Measurements from ENCODE around the gene SPATA31E1.
"Not testable (repeated sequence)": the region's sequence is repeated elsewhere in the genome, so short reads cannot be mapped to it uniquely, and the experiment has no call there.

The SPATA31E1 gene

GRCh38 chr9:87849144-87849758, 33.4 kb upstream of the SPATA31E1 start:
- no peak for TF ChIP-seq CTCF (IDR thresholded peaks at IDR 0.05; ENCODE audit: insufficient read depth, missing control alignments)
- FAIRE-seq (no peak), DNase-seq (ENCODE audit: insufficient read length, low spot score) (no peak)

GRCh38 chr9:87850391-87850790, 32.3 kb upstream of the SPATA31E1 start:
- DNase-seq (ENCODE audit: insufficient read length, low spot score) (no peak), FAIRE-seq (no peak)
- TF ChIP-seq CTCF (IDR thresholded peaks at IDR 0.05; ENCODE audit: insufficient read depth, missing control alignments) = no peak

- not testable (repeated sequence) for FAIRE-seq
Measured at GRCh38 chr9:87851186-87851585, 31.5 kb upstream of the SPATA31E1 start.

GRCh38 chr9:87853302-87853701, 29.4 kb upstream of the SPATA31E1 start:
- TF ChIP-seq CTCF (IDR thresholded peaks at IDR 0.05; ENCODE audit: insufficient read depth, missing control alignments) = no peak
- DNase-seq (ENCODE audit: insufficient read length, low spot score) = no peak
- no peak for FAIRE-seq

More at GRCh38 chr9:87851186-87851585, 31.5 kb upstream of the SPATA31E1 start:
- not testable (repeated sequence) for DNase-seq (ENCODE audit: insufficient read length, low spot score)

- no peak for TF ChIP-seq CTCF (IDR thresholded peaks at IDR 0.05; ENCODE audit: insufficient read depth, missing control alignments)
- DNase-seq (ENCODE audit: insufficient read length, low spot score) (no peak), FAIRE-seq (no peak)
Measured at GRCh38 chr9:87853876-87854579, 28.6 kb upstream of the SPATA31E1 start.

GRCh38 chr9:87854580-87854955, 28.1 kb upstream of the SPATA31E1 start:
- FAIRE-seq (no peak), DNase-seq (ENCODE audit: insufficient read length, low spot score) (no peak)
- no peak for TF ChIP-seq CTCF (IDR thresholded peaks at IDR 0.05; ENCODE audit: insufficient read depth, missing control alignments)

- no peak for DNase-seq (ENCODE audit: insufficient read length, low spot score)
- FAIRE-seq = no peak
- TF ChIP-seq CTCF (IDR thresholded peaks at IDR 0.05; ENCODE audit: insufficient read depth, missing control alignments) = no peak
Measured at GRCh38 chr9:87855061-87855460, 27.6 kb upstream of the SPATA31E1 start.
